Skin of body (tissue), 2 donors: ENCODE measurements around the gene EML4. TPM values are rescaled to one million over a fixed set of nuclear protein-coding genes. Genes with fewer than 3 reads are reported as not detected.
"Not testable (repeated sequence)": the region's sequence is repeated elsewhere in the genome, so short reads cannot be mapped to it uniquely, and the experiment has no call there.

ENCODE experiments used
- DNase-seq: peaks from one replicate; lab custom pipeline; 2025; lab: John Stamatoyannopoulos, UW
- total RNA-seq: library from RNA; depleted of rRNA; stranded (reverse); fragments of >200 nt; gene quantifications from one replicate; pipeline ENCODE4 v1.2.3, GENCODE V29; 2014

The EML4 gene
- total RNA-seq, 1 donor from 2014 or later, result 54.7 TPM

DNA sequence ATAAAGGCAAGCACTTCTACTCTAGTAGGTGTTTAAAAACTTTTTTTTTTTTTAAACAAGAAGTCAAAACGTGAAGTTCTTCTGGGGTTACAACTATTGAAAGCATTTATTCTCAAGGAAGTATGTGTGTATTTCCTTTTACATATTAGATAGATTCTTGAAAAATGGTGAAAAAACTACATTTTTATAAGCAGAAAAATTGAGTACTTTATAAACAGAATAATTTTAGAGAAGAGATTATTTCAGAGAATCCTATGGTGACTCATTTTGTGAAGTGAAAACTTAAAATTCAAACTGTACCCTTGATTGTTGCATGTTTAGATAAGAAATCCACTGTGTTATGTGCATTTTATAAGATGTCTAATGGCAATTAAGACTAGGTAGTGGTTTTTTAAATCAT is 2.9 kb downstream of the EML4 start:
- no peak for DNase-seq

DNA sequence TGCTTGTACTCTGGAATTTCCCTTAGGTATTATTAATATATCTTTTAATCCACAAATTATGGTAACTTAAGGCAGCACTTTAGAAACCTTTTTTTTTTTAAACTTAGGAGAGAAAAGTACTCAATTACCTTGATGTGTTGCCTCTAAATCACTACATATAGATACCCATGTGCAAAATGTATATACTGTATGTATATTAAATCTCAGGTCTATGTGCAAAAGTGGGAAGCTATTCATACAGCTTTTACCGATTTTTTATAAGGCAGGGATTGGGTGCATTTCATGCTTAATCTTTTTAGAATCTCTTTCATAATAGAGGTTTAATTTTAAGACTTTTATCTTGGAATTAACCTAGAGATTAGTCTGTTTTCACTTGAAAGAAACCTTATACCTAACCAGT is 3.4 kb downstream of the EML4 start:
- no peak for DNase-seq

DNA sequence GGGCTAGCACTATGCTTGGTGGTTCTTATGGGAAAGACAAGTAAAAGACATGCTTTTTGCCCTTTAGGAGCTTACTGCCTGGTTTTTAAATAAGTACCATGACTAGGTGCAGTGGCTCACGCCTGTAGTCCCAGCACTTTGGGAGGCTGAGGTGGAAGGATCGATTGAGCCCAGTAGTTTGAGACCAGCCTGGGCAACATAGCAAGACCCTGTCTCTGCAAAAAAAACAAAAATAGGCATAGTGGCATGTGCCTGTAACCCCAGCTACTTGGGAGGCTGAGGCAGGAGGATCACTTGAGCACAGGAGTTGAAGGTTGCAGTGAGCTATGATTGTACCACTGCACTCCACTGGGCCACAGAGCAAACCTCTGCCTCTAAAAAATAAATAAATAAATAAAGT is 4.3 kb downstream of the EML4 start:
- not testable (repeated sequence) for DNase-seq

DNA sequence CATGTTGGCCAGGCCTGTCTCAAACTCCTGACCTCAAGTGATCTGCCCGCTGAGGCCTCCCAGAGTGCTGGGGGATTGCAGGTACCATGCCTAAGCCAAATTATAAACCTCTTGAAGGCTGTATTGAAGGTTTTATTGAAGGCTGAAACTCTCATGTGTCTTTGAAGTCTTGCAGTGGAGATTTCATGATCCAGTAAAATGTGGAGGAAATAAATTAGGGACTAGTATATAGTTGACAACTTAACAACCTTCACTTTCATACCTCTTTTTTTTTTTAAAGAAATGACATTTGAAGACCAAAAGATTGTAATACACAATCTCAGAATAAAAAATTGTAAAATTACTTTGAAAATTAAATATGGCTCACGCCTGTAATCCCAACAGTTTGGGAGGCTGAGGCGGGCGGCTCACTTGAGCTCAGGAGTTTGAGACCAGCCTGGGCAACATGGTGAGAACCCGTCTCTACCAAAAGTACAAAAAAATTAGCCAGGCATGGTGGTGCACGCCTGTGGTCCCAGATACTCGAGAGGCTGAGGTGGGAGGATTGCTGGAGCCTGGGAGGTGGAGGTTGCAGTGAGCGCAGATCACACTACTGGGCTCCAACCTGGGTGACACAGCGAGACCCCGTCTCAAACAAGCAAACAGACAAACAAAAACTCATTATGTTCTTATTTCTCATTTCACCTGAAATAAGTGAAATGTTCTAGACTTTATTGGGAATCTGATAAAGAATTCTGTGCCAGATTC is 8.0 kb downstream of the EML4 start:
- DNase-seq, result no peak

DNA sequence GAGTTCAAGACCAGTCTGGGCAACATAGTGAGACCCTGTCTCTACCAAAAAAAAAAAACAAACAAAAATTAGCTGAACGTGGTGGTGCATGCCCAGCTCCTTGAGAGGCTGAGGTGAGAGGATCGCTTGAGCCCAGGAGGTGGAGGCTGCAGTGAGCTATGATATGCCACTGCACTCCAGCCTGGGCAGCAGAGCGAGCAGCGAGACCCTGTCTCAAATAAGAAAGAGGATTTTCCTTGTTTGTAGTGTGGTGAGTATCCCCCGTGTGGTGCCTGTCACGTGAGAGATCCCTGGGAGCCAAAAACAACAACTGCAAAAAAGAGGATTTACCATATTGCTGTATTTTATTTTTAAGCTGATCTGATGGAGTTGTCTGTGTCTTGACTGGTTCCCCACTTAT is 9.2 kb downstream of the EML4 start:
- DNase-seq, result no peak

DNA sequence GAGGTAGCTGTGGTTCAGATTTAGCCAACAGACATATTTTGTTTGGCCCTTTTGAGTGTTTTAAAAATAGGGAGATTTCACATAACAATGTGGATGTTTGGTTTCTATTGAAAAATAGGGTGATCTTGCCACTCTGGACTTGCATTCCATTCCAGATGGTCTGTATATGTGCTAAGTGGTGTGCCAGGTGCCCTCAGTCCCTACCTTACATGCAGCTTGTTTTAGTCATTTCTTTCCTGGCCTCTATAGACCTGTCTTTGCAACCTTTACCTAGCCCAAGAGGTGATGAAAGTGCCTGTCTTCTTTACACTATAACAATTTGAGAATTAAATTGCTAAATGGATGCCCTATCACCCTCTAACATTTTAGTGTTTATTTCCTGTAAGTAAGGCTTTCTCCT is 11.1 kb downstream of the EML4 start:
- DNase-seq, result no peak

DNA sequence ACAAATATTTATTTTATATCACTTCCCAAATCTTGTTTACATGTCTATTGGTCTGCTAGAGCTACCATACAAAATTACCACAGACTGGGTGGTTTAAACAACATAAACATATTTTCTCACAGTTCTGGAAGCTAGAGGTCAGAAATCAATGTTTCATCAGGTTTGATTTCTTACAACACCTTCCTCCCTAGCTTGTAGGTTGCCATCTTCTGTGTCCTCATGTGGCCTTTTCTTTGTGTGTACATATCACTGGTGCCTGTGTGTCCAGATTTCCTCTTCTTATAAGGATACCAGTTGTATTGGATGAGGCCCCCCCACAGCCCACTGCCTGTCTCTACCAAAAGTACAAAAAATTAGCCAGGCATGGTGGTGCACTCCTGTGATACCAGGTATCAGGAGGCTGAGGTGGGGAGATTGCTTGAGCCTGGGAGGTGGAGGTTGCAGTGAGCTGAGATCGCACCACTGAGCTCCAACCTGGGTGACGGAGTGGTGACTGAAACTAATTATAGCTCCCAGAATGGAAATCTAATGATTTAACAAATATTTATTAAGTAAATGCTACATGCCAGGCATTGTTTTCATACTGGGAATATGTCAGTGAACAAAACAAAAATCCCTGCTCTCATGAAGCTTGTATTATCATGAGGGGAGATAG is 13.6 kb downstream of the EML4 start:
- no peak for DNase-seq

DNA sequence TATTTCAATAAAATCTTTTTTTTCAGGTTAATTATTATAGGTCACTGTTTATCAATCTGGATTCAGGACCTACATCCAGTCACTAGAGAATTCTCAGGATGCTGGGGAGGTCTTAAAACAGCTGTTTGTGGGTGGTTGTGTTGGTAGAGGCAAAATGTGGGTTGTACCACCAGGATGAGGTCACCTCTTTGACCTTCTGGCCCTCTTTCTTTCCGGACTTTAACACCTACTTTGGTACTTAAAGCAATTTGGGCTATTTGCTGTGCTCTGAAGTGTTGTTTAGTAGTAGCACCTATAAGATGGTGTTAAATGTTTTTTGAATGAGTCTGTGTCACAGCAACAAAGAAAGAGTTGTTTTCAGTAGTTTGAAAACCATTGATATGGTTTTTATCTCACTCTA is 14.6 kb downstream of the EML4 start:
- no peak for DNase-seq

DNA sequence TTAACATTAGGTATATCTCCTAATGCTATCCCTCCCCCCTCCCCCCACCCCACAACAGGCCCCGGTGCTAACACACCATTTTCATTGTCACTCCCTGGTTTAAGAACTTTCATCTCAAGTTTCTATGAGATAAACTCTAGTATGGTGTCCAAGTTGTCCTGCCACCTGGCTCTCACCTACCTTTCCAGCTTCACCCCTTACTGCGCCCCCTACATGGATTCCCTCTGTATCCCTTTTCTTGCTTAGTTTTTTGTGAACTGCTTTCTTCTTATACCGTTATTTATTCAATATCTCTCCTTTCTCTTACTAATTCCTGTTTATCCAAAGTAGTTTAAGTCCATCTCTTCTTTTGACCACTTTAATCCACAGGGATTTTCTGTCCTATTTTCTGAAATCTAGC is 15.2 kb downstream of the EML4 start:
- DNase-seq, result no peak

DNA sequence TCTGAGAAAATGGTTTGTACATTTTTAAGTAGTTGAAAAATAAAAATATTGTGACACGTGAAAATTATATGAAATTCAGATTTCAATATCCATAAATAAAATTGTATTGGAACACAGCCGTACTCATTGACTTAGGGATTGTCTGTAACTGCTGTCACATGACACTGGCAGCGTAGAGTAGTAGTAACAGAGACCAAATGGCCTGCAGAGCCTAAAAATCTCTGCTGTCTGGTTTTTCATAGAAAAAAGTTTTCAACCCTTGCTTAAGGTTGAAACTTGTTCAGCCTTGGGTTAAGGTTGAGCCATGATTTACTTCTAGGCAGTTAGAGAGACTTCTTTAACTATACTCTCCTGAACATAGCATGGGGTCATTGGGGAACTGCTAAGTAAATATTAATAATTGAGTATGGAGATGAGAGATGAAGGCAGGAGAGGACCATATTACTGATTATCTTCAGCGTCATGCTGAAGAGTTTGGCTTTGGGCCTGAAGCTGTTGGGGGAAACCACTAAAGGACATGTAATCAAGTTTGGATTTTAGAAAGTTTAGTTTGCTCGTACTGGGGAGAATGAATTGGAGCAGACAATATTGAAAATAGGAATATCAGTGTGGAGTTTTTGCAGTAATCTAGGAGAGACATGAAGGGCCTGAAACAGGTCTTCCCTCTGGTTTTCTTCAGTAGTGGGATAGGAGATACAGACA is 16.2 kb downstream of the EML4 start:
- no peak for DNase-seq

DNA sequence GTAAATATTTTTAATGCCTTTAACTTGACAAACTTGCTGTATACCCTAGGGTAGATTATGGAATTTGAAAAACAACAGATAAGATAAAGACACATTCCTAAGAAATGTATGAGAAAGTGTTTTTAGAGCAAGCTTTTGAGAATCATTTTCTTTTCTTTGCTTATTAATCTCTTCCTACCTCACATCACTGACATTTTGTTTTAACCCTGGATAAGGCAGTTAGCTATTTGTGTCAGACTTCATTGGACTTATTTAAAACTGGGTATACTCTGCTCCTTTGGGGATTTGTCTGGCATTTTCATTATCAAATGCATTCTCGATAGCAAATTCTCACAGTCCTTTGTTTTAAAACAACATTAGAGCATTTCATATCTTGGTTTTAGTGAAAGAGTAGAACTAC is 17.2 kb downstream of the EML4 start:
- no peak for DNase-seq

DNA sequence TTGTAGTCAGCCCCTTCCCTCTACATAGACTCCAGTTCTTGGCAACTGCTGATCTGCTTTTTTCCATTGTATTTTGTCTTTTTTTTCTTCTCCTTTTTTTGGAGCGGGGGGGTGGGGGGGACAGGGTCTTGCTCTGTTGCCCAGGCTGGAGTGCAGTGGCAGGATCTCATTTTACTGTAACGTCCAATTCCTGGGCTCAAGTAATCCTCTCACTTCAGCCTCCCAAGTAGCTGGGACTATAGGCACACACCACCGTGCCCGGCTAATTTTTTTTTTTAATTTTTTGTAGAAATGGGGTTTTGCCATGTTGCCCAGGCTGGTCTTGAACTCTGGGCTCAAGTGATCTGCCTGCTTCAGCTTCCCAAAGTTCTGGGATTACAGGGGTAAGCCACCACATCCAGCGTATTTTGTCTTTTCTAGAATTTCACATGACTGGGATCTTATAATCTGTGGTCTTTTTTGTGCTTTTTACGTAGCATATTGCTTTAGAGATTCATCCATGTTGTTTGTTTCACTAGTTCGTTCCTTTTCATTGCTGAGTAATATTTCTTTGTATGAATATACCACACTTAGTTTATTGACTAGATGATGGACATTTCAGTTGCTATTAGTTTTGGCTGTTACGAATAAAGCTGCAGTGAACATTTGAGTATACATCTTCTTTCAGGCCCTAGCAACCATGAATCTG is 17.9 kb downstream of the EML4 start:
- no peak for DNase-seq

DNA sequence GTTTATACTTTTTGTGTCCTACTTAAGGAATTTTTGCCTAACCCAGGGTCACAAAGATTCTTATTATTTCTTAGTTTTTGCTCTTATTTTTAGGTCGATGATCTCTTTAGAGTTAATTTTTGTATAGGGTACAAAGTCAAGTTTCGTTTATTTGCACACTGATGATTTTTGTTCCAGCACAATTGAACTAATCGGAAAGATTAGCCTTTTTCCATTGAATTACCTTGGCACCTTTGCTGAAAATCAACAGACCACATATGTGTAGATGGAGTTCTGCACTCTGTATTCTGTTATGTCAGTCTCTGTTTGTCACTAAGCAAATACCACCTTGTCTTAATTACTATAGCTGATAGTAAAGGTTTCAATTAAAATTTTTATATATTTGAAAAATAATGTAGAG is 18.7 kb downstream of the EML4 start:
- no peak for DNase-seq

DNA sequence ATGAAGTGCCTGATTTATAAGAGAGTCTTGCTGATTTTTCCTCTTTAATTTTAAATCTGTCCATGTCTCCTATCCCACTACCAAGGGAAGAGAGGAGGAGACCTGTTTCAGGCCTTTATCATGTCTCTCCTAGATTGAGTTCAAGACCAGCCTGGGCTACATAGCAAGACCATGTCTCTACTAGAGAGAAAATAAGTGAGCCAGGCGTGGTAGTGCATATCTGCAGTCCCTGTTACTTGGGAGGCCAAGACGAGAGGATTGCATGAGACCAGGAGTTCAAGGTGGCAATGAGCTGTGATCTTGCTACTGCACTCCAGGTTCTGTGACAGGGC is 20.0 kb downstream of the EML4 start:
- DNase-seq, result no peak

DNA sequence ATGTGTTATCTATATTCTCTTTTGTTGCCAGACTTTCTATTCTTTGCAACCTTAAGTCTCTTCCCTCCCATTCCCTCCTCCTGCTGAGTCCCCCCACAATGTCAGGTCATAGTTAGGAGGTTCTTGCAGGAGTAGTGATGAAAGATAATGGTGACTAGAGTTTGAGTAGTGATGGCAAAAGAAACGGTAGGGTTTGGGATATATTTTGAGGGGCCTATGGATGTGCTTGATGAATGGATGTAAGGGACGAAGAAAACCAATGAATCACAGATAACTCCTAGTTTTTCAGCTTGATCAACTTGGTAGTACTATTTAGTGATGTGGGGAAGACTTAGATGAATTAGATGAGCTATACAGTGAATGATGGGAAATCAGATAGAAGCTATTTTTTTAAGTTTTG is 21.0 kb downstream of the EML4 start:
- no peak for DNase-seq

DNA sequence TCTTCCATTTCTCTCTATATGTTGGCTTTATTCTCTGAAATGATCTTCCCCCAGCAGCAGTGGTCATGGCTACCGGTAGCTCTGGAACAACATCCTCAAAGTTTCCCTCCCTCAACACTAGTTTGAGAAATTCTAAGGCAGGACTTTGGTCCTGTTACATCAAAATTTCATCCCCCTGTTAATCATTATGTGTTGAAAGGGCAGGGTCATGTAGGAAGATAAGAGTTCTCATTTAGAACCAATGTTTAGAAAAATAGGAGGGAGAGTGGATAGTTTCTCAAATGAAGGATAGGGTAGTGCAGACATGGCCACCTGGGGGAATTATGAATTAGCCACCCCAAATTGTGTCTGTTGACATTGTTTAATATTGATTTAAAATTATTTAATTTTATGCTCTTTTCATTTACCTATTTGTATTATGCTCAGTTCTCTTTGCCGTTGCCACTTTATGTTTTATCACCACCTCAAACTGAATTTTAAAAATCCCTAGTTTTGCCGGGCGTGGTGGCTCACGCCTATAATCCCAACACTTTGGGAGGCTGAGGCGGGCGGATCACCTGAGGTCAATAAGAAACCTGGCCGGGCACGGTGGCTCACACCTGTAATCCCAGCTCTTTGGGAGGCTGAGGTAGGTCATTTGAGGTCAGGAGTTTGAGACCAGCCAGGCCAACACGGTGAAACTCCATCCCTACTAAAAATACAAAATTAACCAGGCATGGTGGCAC is 22.3 kb downstream of the EML4 start:
- DNase-seq, result no peak

DNA sequence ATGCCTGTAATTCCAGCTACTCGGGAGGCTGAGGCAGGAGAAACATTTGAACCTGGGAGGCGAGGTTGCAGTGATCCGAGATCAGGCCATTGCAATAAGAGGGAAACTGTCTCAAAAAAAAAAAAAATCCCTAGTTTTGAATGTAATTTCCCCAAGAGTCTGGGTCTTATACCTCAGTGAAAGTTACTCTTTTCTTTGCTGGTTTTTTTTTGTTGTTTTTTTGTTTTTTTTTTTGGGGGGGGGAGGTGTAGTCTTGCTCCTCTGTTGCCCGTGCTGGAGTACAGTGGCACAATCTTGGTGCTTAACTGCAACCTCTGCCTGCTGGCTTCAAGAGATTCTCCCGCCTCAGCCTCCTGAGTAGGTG is 22.8 kb downstream of the EML4 start:
- DNase-seq, result no peak

DNA sequence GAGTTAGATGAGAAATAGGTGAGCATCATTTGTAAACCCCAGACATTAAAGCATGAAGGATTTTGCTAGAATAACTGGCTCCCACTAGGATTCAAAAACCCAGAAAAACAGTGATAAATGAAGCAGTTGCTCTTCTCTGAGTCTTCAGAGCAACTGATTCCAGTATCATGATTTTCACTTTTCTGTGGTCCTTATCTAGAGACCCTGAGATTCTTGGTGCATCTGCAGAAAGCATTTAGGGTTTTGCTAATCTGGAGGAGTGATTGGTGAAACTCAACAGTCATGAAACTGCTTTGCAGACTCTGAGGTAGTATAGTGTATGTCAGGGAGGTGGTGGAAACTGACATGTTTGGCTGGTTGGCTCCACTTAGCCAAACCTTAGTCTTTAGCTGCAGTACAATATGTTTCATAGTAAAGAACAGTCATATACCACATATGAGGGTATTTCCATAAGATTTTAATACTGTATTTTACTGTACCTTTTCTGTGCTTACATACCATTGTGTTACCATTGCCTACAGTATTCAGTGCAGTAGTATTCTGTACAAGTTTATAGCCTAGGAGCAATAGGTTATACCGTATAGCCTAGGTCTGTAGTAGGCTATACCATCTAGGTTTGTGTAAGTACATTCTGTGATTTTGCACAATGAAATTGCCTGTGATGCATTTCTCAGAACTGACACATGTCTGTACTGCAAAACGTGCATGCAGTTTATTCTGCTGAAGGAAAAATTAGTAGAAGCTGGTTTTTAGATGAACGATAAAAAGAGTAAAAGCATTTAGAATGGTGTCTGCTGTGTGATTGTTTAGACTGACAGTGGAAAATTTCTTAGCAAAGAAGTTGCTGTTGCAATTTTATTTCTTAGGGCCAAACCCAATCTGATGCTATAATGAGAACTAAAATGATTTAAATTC is 23.8 kb downstream of the EML4 start:
- no peak for DNase-seq

DNA sequence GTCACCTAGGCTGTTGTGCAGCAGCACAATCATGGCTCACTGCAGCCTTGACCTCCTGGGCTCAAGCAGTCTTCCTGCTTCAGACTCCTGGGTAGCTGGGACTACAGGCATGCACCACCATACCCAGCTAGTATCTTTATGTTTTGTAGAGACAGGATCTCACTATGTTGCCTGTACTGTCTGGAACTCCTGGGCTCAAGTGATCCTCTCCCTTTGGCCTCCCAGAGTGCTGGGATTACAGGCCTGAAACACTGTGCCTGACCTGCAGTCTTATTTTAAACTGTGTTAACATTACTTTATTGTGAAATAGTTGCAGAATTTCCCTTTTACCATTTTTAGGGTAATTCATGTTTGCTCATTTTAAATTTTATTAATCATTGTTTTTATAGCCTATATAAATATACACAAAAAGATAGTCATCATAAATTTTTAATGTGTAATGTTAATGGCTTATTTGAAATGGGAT is 24.6 kb downstream of the EML4 start:
- no peak for DNase-seq

DNA sequence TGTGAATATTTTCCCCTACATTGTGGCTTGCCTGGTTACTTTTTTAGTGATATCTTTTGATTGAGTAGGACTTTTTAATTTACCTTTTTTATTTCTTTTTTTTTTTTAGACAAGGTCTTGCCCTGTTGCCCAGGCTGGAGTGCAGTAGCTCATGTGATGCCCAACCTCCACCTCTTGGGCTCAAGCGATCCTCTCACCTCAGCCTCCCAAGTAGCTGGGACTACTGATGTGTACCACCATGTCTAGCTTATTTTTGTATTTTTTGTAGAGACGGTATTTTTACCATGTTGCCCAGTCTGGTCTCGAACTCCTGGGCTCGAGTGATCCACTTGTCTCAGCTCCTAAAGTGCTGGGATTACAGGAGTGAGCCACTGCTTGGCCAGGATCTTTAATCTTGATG is 25.3 kb downstream of the EML4 start:
- DNase-seq, result no peak

DNA sequence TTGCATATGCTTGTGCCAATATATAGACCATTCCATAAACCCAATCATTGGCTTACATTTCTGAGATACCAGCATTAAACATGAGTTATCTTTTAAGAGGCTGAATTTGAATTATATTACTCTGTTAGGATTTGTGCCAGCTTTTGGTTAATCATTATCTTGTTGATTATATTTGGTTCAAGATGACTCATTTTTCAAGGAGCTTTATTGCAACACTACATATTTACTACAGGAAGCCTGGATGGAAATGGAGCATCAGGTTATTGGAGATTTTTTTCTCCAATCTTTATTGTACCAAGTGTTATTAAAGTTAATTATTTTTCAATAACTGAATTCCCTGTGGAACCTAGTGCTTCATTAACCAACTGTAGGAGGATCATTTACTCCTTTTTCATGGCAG is 26.4 kb downstream of the EML4 start:
- no peak for DNase-seq
